Effector memory CD4-positive, alpha-beta T cell (primary cell): ENCODE results near the gene ITGB3.

Experiments used
- DNase-seq, 3 donors: peaks; one replicate each; pipeline ENCODE4 v3.0.0-alpha.2; 2020
- H3K27ac ChIP-seq: 2 replicates; pipeline ENCODE4 v1.7.0; 2013; ENCODE audit warnings: mild to moderate bottlenecking, low read length, moderate library complexity; ENCODE audit not compliant: insufficient read depth, poor library complexity, severe bottlenecking
- H3K27me3 ChIP-seq: replicated peaks from 2 replicates; pipeline ENCODE4 v1.7.0; 2013; ENCODE audit warnings: mild to moderate bottlenecking, low read length; ENCODE audit not compliant: insufficient read depth, control insufficient read depth, poor library complexity, severe bottlenecking
- H3K36me3 ChIP-seq: 2 replicates; pipeline ENCODE4 v1.7.0; 2013; ENCODE audit warnings: mild to moderate bottlenecking, low read length, moderate library complexity; ENCODE audit not compliant: control insufficient read depth, insufficient read depth
- H3K4me1 ChIP-seq: 2 replicates; pipeline ENCODE4 v1.7.0; 2013; ENCODE audit warnings: low read length, mild to moderate bottlenecking; ENCODE audit not compliant: control insufficient read depth, insufficient read depth, poor library complexity, severe bottlenecking
- H3K4me3 ChIP-seq: 2 replicates; pipeline ENCODE4 v1.7.0; 2013; ENCODE audit warnings: low read length, low read depth, mild to moderate bottlenecking; ENCODE audit not compliant: insufficient read depth, poor library complexity, severe bottlenecking
- H3K9me3 ChIP-seq: 2 replicates; pipeline ENCODE4 v1.7.0; 2013; ENCODE audit warnings: mild to moderate bottlenecking, low read length, moderate library complexity; ENCODE audit not compliant: control insufficient read depth

ITGB3 gene

GRCh38 chr17:47242648-47243047 is 11.0 kb upstream of the ITGB3 start:
- Histone ChIP-seq H3K27me3 (no peaks in the 10 kb centered on the region), H3K4me3 (no peak overlapping the region), H3K9me3 (no peaks in the 10 kb centered on the region), H3K36me3 (no peaks in the 10 kb centered on the region), H3K4me1 (no peaks in the 10 kb centered on the region), H3K27ac (no peak overlapping the region)
- DNase-seq, result no peak

- no peaks in the 10 kb centered on the region for H3K4me1 ChIP-seq
- H3K36me3 ChIP-seq, result no peaks in the 10 kb centered on the region
- H3K4me3 ChIP-seq, result no peak overlapping the region
- no peak overlapping the region for H3K27ac ChIP-seq
- no peak for DNase-seq
- H3K27me3 ChIP-seq, result no peaks in the 10 kb centered on the region
- no peaks in the 10 kb centered on the region for H3K9me3 ChIP-seq
Measured at GRCh38 chr17:47243737-47244598, 9.7 kb upstream of the ITGB3 start.

GRCh38 chr17:47244697-47245096 is 8.9 kb upstream of the ITGB3 start:
- H3K4me3 ChIP-seq, result no peak overlapping the region
- DNase-seq, result no peak
- H3K27me3 ChIP-seq, result no peaks in the 10 kb centered on the region
- H3K36me3 ChIP-seq, result no peaks in the 10 kb centered on the region
- no peak overlapping the region for H3K27ac ChIP-seq
- no peaks in the 10 kb centered on the region for H3K9me3 ChIP-seq
- no peaks in the 10 kb centered on the region for H3K4me1 ChIP-seq

- Histone ChIP-seq H3K4me1 (no peaks in the 10 kb centered on the region), H3K4me3 (no peak overlapping the region), H3K9me3 (no peaks in the 10 kb centered on the region), H3K27me3 (no peaks in the 10 kb centered on the region), H3K36me3 (no peaks in the 10 kb centered on the region), H3K27ac (no peak overlapping the region)
- DNase-seq, result no peak
Measured at GRCh38 chr17:47246120-47246519, 7.5 kb upstream of the ITGB3 start.

GRCh38 chr17:47250855-47251254 is 2.8 kb upstream of the ITGB3 start:
- no peak overlapping the region for H3K4me3 ChIP-seq
- no peak for DNase-seq
- peaks cover 10% of the 10 kb centered on the region for H3K4me1 ChIP-seq
- no peaks in the 10 kb centered on the region for H3K36me3 ChIP-seq
- peaks cover 11% of the 10 kb centered on the region for H3K27me3 ChIP-seq
- H3K9me3 ChIP-seq, result no peaks in the 10 kb centered on the region
- no peak overlapping the region for H3K27ac ChIP-seq

- DNase-seq, result no peak
- H3K4me1 ChIP-seq, result peaks cover 10% of the 10 kb centered on the region
- H3K27ac ChIP-seq, result no peak overlapping the region
- no peak overlapping the region for H3K4me3 ChIP-seq
- no peaks in the 10 kb centered on the region for H3K9me3 ChIP-seq
- peaks cover 16% of the 10 kb centered on the region for H3K27me3 ChIP-seq
- no peaks in the 10 kb centered on the region for H3K36me3 ChIP-seq
Measured at GRCh38 chr17:47251421-47251940, 2.1 kb upstream of the ITGB3 start.

- DNase-seq, result no peak
- Histone ChIP-seq H3K4me3 (no peak overlapping the region), H3K4me1 (peaks cover 10% of the 10 kb centered on the region), H3K36me3 (no peaks in the 10 kb centered on the region), H3K27ac (no peak overlapping the region), H3K9me3 (no peaks in the 10 kb centered on the region), H3K27me3 (peaks cover 18% of the 10 kb centered on the region)
Measured at GRCh38 chr17:47252209-47252608, 1.4 kb upstream of the ITGB3 start.

GRCh38 chr17:47252766-47253512 is 688 bp upstream of the ITGB3 start:
- no peak for DNase-seq
- H3K4me3 ChIP-seq, result peak overlapping the region; percentile 78
- peaks cover 18% of the 10 kb centered on the region for H3K27me3 ChIP-seq
- H3K27ac ChIP-seq, result no peak overlapping the region
- no peaks in the 10 kb centered on the region for H3K36me3 ChIP-seq
- peaks cover 10% of the 10 kb centered on the region for H3K4me1 ChIP-seq
- no peaks in the 10 kb centered on the region for H3K9me3 ChIP-seq

- peaks cover 10% of the 10 kb centered on the region for H3K4me1 ChIP-seq
- H3K4me3 ChIP-seq, result peak overlapping the region; percentile 78
- no peak overlapping the region for H3K27ac ChIP-seq
- peaks cover 18% of the 10 kb centered on the region for H3K27me3 ChIP-seq
- no peaks in the 10 kb centered on the region for H3K9me3 ChIP-seq
- DNase-seq, result no peak
- H3K36me3 ChIP-seq, result no peaks in the 10 kb centered on the region
Measured at GRCh38 chr17:47254403-47254943, 846 bp downstream of the ITGB3 start.
